ENCODE measurements around the gene MLLT1.

GRCh38 chr19:6221220-6221877, 58.4 kb downstream of the MLLT1 start:
- TF ChIP-seq, protein P1, sequence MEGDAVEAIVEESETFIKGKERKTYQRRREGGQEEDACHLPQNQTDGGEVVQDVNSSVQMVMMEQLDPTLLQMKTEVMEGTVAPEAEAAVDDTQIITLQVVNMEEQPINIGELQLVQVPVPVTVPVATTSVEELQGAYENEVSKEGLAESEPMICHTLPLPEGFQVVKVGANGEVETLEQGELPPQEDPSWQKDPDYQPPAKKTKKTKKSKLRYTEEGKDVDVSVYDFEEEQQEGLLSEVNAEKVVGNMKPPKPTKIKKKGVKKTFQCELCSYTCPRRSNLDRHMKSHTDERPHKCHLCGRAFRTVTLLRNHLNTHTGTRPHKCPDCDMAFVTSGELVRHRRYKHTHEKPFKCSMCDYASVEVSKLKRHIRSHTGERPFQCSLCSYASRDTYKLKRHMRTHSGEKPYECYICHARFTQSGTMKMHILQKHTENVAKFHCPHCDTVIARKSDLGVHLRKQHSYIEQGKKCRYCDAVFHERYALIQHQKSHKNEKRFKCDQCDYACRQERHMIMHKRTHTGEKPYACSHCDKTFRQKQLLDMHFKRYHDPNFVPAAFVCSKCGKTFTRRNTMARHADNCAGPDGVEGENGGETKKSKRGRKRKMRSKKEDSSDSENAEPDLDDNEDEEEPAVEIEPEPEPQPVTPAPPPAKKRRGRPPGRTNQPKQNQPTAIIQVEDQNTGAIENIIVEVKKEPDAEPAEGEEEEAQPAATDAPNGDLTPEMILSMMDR (IDR thresholded peaks at IDR 0.05), result no peak
- TF ChIP-seq POLR2A (IDR thresholded peaks at IDR 0.05), result no peak

Data from lower leg skin (tissue), 3 donors.